Embryonic facial prominence (tissue), 1 donor: ENCODE measurements around the gene ANKDD1B.

Experiments used
- DNase-seq: peaks from one replicate; pipeline ENCODE4 v3.0.0-alpha.2; 2016; ENCODE audit errors: extremely low spot score

Gene ANKDD1B

GRCh38 chr5:75616971-75617621 lies 5.8 kb downstream of the ANKDD1B start:
- no peak for DNase-seq

- DNase-seq: no peak
These were observed 6.6 kb downstream of the ANKDD1B start for GRCh38 chr5:75617736-75618352.

- DNase-seq: no peak
These were observed 9.1 kb downstream of the ANKDD1B start for GRCh38 chr5:75620184-75620959.

GRCh38 chr5:75622564-75622963 lies 11.3 kb downstream of the ANKDD1B start:
- DNase-seq: no peak

- no peak for DNase-seq
These were observed 12.6 kb downstream of the ANKDD1B start for GRCh38 chr5:75623846-75624245.

- no peak for DNase-seq
These were observed 15.7 kb downstream of the ANKDD1B start for GRCh38 chr5:75626959-75627358.

- DNase-seq: no peak
These were observed 16.5 kb downstream of the ANKDD1B start for GRCh38 chr5:75627801-75628200.

GRCh38 chr5:75630875-75631274 lies 19.6 kb downstream of the ANKDD1B start:
- no peak for DNase-seq

GRCh38 chr5:75632321-75632720 lies 21.1 kb downstream of the ANKDD1B start:
- DNase-seq: no peak

GRCh38 chr5:75637949-75638348 lies 26.7 kb downstream of the ANKDD1B start:
- no peak for DNase-seq

GRCh38 chr5:75639535-75640311 lies 28.5 kb downstream of the ANKDD1B start:
- no peak for DNase-seq

GRCh38 chr5:75640395-75640794 lies 29.1 kb downstream of the ANKDD1B start:
- no peak for DNase-seq

- no peak for DNase-seq
These were observed 29.6 kb downstream of the ANKDD1B start for GRCh38 chr5:75640826-75641225.

- DNase-seq: no peak
These were observed 37.5 kb downstream of the ANKDD1B start for GRCh38 chr5:75648712-75649111.

GRCh38 chr5:75651575-75652238 lies 40.5 kb downstream of the ANKDD1B start:
- no peak for DNase-seq

GRCh38 chr5:75653521-75653920 lies 42.3 kb downstream of the ANKDD1B start:
- no peak for DNase-seq

- no peak for DNase-seq
These were observed 43.5 kb downstream of the ANKDD1B start for GRCh38 chr5:75654693-75655295.

GRCh38 chr5:75656311-75657003 lies 45.2 kb downstream of the ANKDD1B start:
- no peak for DNase-seq

- no peak for DNase-seq
These were observed 48.7 kb downstream of the ANKDD1B start for GRCh38 chr5:75659791-75660450.
